ENCODE results near the gene LZIC. TPM values are rescaled to one million over a fixed set of nuclear protein-coding genes. Genes with fewer than 3 reads are reported as not detected.

The LZIC gene
- total RNA-seq, 1 donor from 2014 or later = 90.5 TPM

DNA sequence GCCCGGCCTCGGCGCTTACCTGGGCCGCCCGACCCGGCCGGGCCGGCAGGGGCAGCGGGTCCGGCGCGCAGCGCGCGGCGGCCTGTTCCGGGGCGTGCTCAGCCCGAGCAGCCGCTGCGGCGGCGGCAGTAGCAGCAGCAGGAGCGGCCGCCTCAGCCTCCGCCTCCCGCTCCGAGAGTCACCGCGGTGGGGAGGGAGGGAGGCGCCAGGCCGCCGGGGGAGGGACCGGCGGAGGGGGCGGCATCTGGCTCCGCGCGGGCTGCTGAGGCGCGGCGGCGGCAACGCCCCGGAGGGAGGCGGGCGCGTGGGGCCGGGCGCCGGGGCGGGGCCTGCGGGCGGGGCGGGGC lies 33.1 kb downstream of the LZIC start, which contains the start of gene CTNNBIP1:
Gene CTNNBIP1, minus strand, starts transcription at position 194 of the 347 bp plus-strand sequence. CDS start 38,205 bp downstream, outside the sequence.
- no peak for DNase-seq

DNA sequence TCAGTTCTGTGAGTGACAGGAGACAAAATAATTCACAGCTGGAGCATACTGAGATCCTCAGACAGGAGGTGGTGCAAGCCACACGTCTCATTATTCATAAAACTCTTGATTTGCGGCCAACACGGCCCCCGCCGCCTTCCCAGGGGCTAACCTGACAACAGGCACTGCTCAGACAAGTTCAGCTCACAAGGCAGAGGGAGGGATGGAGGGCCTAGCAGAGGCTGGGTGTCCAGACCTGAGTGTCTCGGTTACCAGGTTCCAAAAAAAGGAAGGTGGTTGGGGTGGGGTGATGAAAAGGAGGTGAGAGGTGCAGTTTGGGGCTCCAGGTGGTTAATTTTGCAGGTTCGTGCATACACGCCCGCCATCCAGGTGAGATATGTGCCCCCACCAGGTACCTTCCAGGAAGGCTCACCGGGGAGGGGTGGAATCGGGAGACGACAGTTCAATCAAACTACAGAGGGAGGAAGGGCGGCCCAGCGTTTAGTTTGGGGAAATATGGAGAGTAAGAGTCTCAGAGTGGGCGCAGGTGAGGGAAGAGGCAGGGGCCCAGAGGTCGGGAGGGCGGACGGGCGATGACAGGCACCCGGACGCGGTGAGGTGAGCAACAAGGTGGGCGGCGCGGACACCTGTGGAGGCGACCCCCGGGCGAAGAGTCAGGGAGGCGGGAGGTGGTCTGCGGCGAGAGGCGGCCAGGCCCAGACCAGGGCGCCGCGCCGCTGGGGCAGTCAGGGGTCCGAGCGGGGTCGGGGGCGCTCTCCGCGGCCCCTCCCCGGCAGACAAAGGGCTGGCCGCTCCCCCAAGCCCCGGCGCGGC lies 33.8 kb downstream of the LZIC start:
- DNase-seq = no peak

DNA sequence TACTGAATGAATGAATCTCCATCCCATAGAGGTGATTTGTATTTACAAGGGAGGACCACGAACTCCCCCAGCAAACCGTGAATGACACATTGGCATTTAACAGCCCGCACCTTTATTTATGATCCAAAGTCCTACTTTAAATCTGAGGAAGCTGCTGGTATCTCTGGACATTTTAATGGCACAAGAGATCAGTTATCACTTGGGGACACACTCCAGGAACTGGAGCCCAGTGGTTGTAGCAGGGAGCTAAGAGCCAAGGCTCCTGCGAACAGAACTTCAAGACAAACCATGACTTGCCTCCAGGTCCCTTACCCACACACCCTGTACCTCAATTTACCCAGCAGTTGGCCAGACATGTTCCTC lies 34.3 kb downstream of the LZIC start:
- no peak for DNase-seq

DNA sequence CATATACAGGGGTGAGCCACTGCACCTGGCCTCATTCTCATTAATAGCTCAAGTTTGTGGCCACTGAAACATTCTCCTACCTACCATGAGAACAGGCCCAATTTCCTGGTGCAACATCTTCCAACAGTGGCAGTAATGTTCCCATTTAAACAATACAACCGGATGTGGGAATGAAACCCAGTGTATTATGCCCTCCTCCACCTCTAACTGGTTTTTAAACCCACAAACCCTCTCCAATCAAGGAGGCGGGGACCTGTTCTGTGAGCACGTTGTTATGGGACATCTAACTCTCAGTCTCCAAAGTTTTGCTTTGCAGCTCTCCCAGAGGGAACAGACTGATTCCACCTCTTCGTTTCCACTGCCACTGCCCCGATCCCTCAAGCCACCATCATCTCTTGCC lies 35.8 kb downstream of the LZIC start:
- DNase-seq = no peak

DNA sequence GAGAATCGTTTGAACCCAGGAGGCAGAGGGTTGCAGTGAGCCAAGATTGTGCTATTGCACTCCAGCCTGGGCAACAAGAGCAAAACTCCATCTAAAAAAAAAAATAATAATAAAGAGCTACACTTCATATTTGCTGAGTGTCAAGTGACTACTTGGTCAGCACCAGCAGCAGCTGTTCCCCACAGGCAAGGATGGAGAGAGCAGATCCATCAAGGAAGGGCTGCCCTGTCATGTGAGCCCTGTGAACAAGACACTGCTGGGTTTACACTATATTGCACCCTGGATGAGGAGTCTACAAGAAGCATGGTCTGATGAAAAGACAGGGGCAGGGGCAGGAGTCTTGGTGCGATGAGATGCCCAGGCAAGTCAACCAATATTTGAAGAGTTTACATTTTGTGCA lies 36.7 kb downstream of the LZIC start:
- no peak for DNase-seq

DNA sequence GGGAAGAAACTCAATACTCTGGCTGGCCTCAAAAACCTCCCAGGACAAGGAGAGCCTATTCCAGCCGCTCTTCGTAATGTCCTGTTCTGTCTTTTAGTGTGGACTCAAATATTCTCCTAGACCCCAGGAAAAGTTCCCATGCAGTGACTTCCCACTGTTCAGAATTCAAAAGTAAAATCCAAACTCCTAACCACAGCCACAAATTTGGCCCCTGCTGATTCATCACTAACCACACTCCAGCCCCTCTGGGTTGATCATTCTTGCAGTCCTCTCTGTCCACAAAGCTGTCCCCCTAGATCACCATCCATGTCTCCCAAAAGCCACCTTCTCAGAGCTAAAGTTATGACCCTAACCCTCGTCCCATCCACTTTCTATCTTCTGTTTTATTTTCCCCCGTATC lies 38.2 kb downstream of the LZIC start:
- DNase-seq = no peak

DNA sequence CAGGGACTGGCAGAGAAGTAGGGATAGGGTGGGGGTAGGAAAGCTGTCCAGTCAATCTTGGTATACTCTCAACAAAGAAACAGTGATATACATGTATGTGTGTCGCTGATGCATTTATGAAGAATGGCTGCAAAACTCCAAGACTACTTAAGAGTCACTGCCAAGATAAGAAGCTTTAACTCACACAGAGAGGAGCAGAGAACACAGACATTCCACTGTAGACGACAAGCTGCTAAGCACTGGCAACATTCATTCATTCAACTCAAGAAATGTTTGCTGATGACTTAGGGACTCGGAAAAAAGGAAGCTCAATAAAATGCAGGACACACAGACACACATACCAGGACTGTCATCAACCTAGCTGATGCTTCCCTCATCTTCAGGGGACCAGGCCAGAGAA lies 38.6 kb downstream of the LZIC start:
- no peak for DNase-seq

DNA sequence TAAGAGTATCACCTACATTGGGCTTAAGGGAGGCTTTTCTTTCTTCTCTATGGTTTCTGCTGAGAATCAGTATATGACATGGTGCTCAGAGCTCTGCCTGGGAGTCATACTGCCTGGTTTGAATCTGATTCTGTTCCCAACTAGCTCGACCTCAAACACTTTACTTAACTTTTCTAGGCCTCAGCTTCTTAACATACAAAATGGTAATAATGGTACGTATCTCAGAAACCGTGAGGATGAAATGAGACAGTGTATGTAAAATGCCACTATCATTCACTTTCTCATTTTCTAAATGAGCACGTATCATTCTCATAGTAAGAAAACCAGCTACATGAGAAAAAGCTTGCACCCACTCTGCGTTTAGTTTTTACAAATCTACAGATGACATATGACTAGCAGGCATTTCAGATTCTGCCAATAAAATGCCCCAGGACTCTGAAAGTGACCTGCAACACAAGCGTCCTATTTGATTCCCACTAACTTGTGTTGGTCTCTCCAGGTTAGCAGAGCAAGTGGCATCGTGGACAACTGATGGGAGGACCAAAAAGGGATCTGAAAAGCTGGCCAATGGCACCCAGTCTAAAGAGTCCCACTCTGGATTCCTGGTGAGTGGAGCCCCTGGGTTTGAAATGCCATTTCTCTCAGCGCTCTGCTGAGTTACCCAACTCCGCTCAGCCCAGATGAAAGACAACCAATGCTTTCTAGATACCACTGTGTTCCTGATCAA lies 39.2 kb downstream of the LZIC start:
- no peak for DNase-seq

DNA sequence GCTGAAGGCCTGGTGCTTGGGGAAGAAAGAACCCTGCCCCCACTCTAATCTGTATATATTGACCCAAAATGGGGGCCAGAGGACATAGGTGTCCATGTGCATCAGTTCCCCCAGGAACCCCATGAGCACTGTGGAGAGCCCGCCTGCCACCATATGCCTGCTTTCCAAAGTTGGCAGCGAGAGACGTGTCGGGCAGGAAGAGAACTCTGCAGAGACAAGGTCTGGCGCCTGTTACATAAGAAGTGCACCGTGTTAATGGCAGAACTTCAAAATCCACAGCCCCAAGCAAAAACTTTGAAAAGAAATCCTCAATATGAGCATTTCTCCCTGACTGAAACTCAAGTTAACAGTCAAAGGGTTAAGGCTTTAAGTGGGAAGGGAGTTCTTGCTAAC lies 41.1 kb downstream of the LZIC start:
- DNase-seq = no peak

DNA sequence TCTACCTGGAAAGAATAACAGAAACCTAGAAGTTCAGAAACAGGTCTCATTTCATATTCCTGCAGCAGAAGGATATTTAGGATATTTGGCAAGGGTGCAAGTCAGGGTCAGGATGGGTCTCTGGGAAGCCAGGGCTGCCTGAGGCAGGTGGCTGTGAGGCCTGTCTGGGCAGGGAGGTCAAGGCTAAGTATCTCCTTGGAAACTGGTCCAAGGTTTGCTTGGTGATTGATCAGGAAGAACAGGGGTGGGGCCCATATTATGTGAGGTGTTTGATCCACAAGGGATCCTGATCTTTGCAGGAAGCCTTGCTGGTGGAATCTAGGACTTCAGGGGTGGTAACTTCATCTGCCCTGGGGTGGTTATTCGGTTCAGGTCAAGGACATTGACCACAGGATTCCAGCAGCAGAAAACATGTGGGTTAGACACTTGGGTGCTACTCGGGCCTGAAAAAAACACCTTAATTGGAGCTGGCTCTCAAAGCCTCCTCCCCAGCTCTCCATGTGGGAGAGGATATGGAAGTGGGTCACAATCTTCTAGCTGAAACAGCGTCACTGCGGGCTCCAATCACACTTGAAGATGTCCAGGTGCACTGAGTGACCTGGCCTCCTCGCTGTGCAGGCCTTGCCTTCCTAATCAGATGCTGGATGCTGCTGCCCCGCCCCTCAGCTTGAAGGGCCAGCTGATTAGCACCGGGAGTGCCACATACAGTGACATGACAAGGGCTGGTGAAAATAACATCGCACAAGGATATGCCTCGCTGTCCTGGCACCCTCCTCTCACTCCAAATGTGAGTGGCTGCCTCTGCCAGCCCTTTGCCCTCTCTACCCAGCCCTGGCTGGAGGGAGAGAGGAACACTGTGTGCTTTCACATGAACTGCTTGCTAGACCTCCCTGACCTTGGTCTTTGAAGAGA lies 41.8 kb downstream of the LZIC start:
- DNase-seq = no peak

DNA sequence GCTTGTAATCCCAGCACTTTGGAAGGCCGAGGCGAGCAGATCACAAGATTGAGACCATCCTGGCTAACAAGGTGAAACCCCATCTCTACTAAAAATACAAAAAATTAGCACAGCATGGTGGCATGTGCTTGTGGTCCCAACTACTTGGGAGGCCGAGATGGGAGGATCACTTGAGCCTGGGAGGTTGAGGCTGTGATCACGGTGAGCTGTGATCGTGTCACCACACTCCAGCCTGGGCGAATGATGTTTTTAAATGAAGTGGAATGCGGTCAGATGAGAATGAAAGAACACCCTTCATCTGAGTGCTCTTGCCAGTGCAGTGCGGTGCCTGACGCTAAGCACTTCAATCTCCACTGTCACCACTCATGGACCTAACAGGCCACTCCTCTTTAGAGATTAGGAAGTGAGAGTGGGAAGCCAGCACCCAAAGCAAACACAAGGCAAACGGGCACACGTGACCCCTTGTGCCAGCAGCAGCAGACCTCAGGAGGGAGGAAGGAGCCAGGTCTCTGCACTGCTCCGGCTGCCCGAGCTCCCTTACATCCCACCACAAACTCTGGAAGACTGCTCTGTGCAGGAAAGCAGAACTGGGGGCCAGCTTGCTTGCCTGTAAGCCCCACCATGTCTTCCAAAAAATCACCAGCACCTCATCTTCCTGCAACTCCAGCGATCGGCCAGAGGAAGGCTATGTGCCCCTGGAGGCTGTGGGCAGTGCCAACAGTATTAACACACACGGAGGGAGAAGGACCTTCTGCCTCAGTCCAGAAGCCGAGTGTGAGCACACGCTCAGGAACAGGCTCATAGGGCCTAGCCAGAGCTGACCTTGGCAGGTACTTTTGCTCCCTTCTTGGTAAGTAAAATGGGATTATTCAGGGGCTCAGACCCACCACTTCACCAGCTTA lies 42.8 kb downstream of the LZIC start:
- DNase-seq = no peak

DNA sequence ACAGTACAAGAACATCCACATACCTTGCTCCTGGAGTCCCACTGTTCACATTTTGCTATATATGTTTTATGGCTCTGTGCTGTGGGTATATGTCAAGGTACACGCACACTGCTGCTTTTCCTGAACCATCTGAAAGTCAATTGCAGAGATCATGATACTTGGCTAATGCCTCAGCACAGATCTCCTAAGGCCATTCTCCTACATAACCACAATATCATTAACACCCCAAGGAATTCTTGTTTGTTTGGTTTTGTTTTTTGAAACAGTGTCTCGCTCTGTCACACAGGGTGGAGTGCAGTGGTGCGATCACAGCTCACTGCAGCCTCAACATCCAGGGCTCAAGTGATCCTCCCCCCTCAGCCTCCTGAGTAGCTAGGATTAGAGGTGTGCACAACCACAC lies 49.1 kb downstream of the LZIC start:
- no peak for DNase-seq

DNA sequence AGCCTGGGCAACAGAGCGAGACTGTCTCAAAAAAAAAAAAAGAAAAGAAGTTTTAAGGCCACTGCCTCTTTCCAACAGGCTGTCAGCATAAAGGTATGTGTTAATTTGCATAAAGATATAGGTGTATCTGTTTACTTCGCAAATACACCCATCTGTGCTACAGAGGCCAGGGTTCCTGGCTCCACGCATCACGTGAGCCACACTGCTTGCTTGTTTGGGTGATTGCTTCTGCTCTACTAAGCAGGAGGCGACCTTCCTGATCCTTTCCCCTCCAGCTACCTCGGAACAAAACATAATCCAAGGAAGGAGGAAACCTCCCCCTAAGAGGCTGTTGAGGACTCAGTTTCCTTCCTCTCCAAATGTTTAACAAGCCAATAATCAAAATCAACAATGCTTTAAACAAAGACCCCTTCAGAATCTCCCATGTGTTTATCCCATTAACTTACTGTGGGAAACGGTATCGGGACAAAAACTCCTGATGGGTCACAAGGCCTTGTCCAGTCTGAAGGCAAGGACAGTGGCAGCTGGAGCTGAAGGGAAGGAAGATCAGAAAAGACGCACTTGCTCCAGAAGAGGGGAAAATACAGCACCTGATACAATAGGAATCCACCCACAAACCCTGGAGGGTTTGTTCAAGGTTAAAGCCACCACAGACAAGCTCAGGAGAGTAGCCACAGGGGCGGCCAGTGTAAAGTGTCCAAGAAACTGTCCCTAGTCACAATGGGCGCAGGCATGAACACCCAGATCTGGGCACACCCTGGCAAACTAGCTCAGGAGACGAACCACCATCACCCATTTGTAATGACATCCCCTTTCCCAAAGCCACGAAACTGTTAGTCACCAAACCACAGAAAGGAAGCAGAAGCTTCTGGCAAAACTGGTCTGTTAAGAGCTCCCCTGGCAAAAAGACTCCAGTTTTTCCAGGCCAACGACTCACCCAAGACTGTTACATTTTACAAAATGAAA lies 50.3 kb downstream of the LZIC start:
- DNase-seq = no peak

DNA sequence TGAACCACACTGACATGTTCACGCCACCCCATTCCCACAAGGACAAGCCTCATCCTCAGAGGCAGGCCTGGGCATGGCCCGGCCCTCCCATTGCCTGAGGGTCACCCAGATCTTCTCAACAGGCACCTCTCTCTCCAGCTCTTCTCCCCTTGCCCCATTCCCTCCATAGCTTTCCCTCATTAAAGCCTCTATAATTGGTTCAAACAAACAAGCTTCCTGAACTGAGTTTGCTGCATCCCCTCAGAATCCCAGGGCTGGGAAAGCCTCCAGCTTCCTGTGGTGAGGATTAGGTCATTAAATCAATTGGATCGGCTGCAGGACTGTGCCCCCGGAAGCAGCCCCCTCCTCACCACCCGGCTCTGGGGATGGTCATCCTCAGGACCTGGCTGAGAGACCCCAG lies 52.0 kb downstream of the LZIC start:
- DNase-seq = no peak

DNA sequence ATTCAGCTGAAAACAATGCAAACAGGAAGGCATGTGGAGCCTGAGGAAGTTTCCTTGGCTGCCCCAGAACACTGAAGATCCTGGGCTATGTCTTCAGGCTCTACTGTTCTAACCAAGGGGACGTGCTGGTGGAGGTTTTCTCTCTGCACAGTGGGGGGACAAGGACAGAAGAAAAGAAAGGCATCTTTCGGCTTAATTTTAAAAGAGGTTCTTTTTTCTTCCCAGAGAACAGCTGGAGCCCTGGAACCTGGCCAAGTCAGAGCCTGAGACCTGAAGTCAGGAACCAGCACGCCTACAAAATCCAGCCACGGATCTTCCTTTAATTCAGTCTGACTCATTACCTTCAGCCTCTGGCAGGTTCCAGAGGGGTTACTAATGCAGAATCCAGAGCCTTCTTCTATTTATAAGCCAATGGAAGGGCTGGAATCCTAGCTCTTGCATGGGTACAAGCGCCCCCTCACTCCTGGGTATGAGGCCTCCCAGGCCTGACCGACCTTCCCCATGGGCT lies 52.9 kb downstream of the LZIC start:
- no peak for DNase-seq

DNA sequence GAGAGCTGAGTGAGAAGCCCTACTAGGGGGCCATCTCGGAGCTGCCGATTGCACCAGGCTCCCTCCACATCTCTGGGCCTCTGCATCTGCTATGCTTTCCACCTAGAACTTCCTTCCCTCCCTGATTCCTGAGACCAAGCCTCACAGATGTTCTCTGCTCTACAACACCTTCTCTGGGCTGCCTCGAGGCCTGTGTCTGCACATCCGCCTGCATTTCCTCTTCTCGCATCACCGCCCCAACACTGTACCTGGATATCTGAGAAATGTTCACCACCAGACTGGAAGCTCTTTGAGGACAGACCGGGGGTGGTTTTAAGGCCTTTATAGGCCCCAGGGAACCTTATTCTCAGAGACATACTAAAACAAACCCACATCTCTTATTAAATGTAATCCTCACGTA lies 53.8 kb downstream of the LZIC start:
- no peak for DNase-seq

DNA sequence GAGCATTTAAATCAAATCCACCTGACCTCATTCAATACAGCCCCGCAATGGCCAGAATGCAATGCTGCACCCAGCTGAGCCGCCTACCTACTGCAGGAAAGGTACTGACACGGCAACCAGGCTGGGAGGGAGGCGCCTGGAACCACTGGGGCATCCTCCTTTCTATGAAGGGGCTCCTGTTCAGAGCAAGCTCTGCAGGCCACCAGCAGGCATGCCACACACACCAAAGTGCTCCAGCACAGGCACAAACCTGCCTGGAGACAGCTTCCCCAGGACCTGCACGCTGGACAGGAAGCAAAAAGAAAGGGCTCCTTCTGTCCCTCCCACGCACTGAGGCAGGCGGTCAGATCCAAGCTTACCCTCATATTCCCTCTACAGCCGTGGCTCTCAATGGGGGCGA lies 54.3 kb downstream of the LZIC start:
- DNase-seq = no peak

DNA sequence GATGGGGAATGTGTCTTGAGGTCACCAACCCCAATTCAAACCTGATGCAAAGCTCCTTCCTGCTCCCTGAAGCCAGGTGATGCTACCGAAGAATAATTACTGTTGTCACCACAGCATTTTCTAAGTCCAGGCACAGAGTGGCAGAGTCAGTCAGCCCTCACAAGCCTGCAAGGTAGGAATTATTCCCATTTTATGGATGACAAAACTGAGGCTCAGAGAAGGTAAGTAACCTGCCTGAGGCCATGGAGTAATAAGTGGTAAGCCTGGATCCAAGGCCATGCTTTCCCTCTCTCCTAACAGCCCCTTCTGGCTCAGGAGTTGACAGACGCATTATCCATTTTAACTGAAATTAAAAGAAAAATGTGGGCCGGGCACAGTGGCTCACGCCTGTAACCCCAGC lies 56.1 kb downstream of the LZIC start:
- no peak for DNase-seq

DNA sequence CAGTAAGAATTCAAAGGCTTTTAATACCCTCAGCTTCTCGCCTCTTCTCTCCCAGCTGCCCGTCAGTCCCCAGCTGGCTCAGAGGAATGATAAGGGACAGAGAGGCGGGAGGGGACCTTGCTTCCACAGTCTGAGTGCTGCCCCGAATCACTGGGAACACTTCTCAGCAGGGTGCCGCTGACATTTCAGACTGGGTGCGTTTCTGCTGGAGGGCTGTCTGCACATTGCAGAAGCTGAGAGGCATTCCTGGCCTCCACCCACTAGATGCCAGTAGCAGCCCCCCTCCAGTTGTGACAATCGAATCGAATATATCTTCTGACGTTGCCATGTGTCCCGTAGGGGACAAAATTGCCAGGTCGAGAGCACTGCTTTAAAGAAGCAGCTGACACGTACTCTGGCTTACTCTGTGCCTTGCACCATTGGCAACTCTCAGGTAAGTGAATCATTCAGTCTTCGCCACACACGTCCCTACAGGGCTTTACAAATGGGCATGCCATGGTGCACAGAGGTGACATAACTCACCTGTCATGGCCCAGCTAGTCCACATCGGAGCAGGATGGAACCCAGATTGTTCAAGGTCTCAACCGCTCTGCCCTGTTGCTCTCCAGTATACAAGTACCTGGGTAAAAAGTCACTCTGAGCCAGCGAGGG lies 57.0 kb downstream of the LZIC start:
- DNase-seq = no peak

DNA sequence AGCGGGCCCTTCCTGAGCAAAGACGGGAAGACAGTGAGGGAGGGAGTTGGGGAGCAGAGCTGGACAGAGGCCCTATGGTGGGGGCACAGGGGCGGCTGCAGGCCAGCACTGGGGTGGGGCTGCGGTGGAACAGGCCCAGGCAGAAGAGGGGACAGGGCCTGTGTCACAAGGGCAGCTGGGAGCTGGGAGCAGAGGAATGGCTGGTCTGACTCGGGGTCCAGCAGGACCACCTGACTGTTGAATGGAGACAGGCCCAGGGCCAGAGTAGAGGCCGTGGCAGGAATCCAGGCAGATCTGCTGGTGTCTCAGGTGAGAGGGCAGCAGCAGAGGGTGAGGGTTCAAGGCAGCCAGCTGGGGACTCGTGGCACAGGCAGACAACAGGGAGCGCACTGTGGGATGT lies 58.4 kb downstream of the LZIC start:
- no peak for DNase-seq
